Myocyte (in vitro differentiated cells): ENCODE data around the gene MFSD2A. TPM values are rescaled to one million over a fixed set of nuclear protein-coding genes. Genes with fewer than 3 reads are reported as not detected.
"Not testable (repeated sequence)": the region's sequence is repeated elsewhere in the genome, so short reads cannot be mapped to it uniquely, and the experiment has no call there.

Experiments used
- DNase-seq: peaks from one replicate; pipeline ENCODE4 v3.0.0-alpha.2; 2012; ENCODE audit warnings: low read depth
- total RNA-seq: library from RNA; depleted of rRNA; stranded (reverse); fragments of >200 nt; gene quantifications from 2 replicates; pipeline ENCODE4 v1.2.3, GENCODE V29; 2014

Gene MFSD2A
- total RNA-seq, 1 donor from 2014 or later = 16.4 TPM

DNA sequence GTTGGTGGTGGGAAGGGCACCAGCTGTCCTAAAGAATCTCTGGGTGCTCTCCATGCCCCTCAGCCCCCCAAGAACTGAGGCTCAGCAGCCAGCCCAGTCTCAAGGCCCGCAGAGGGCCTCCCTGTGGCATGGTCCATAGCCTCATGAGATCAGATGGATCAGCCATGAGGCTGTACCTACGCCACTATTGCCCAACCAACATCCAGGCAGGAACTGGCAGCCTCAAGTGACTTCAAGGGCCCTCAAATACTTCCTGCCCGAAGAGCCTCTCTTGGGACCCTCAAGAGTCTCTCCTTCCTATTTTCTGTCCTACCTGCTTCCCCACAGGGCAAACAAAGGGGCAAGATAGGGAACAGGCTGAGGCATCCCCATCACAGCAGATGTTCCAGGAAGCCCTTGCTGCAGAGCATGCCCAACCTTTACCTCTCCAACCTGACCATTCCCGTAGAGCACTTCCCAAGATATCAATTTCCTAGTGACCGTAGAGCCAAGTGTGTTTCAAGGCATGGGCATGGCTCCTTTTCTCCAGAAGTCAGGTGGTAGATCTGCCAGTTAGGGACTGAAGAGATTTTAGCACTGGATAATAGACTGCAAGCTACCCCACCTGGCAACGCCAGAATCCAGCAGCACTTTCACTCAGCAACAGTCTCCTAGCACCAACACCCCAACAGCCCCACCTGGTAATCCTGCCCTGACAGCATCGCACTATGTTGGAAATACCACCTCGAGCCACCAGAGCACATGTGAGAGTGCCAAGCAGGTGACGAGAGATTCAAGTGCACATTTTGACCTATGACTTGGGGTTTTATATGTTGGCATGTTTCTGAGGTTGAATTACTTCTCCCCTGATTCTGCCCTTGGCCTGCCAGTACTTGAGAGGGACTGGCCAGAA lies 13.7 kb upstream of the MFSD2A start:
- DNase-seq = no peak

- DNase-seq = no peak
Measured at GRCh38 chr1:39943471-39944290, 11.3 kb upstream of the MFSD2A start.

DNA sequence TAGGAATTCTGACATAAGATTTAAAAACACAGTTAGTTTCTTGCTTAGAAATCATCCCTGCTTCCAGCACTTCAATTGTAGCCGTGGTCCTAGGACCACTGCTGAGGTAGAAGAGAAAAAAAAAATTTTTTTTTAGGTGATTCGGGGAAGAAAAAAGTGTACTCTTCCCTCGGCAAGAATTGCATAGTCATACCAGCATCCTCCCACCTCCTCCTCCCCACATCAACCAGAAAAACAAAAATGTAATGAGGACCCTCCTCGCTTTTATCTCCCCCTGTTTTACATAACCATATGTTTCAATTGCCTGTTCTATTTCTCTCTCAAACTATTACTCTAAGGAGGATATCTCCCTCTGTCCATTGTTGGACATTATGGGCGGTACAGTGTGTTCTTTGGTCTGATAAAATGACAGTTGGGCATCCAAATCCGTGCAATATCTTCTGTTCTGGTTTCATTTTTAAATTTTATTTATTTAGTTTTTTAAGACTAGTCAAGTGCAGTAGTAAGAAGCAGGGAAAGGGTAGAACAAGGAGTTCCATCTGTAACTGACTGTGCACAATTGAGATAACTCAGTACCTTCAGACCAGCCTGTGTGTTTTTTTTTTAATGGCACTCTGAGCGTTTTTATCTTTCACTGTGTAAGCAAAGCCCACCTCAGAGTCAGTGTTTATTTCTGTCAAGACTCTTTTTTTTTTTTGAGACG lies 10.4 kb upstream of the MFSD2A start:
- no peak for DNase-seq

DNA sequence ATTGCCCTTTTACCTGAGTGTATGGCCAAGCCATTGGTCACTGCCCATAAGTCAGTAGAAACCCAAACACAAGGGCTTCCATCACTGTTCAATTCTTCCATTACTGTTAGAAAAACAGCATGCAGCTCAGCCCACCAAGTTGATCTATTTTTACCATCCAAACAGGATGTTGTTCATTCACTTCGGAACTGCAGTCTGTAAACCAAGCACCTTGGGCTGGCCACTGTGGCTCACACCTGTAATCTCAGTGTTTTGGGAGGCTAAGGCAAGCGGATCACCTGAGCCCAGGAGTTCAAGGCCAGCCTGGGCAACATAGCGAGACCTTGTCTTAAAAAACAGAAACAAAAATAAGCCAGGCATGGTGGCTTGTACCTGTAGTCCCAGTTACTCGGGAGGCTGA lies 8.7 kb upstream of the MFSD2A start:
- DNase-seq = no peak

DNA sequence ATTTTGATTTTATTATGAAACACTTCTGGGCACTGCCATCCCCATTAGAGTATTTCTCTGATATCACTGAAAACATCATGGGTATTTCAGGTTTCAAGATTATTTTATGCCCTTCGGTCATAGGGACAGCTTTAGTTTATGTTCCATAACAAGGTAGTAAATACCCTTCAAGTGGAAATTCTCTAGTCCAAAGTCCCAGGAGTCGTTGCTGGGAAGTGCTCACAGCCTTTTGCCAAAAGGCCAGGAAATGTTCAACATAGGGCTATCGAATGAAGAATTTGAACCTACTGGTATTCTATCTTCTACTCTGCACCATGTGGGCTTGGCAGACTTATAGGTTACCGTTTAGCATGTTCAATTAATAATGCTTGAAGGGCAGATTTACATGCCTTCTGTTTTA lies 7.7 kb upstream of the MFSD2A start:
- DNase-seq = no peak

- no peak for DNase-seq
Measured at GRCh38 chr1:39949891-39950290, 5.1 kb upstream of the MFSD2A start.

GRCh38 chr1:39951926-39952325 lies 3.0 kb upstream of the MFSD2A start:
- no peak for DNase-seq

DNA sequence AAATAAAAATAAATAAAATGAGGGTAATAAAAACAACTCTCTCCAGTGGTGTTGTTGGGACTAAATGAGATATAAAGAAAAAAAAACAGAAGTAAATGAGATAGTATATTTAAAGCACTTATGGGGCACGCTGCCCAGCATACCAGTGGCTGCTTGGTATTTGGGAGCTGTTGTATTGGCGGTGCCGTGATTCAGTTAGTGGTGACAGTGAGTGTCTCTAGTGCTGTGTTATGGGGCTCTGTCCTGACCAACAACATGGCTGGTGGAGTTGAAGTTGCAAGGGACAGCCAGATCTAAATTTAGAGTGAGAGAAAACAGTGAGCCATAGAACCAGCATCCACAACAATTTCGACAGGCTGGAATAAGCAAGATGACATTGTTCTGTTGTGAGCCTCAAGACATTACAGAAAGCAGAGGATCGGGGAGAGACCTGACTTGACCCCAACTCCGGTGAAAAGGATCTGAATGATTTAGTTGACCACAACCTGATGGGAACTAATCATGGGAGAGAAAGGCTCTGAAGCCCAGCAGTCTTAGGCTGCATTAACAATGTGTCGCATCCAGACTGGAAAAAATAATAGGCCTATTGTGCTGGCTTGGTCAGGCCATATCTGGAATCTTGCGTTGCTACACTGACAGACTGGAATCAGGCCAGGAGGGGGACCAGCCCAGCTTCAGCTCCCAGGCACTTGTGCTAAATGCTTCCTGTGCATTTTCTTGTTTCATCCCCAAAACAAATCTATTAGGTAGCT lies 2.4 kb upstream of the MFSD2A start:
- peak; percentile 94 for DNase-seq

DNA sequence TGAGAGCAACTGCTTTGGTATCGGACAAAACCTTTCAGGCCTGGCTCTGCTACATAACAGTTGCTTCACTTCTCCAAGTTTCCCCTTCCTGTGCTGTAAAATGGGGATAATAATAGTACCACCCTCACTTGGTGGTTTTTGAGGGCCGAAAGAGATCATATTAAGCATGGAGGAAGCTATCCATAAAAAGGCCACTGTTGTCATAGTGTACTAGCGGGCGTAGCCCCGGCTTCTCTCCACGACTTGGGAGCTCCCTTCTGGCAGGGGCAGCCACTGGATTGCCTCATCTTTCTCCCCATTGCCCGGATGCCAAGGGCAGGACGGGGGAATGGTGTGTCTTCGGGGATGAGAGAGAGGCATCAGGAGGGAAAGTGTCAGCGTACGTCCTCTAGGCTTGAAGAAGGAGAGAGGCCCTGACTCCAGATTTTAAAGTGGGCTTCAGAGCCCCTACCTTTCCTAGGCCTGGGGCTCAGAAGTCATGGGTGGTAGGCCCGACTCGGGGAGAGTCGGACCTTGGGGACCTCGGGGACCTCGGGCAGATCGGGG lies 548 bp upstream of the MFSD2A start:
- peak; percentile 83 for DNase-seq

DNA sequence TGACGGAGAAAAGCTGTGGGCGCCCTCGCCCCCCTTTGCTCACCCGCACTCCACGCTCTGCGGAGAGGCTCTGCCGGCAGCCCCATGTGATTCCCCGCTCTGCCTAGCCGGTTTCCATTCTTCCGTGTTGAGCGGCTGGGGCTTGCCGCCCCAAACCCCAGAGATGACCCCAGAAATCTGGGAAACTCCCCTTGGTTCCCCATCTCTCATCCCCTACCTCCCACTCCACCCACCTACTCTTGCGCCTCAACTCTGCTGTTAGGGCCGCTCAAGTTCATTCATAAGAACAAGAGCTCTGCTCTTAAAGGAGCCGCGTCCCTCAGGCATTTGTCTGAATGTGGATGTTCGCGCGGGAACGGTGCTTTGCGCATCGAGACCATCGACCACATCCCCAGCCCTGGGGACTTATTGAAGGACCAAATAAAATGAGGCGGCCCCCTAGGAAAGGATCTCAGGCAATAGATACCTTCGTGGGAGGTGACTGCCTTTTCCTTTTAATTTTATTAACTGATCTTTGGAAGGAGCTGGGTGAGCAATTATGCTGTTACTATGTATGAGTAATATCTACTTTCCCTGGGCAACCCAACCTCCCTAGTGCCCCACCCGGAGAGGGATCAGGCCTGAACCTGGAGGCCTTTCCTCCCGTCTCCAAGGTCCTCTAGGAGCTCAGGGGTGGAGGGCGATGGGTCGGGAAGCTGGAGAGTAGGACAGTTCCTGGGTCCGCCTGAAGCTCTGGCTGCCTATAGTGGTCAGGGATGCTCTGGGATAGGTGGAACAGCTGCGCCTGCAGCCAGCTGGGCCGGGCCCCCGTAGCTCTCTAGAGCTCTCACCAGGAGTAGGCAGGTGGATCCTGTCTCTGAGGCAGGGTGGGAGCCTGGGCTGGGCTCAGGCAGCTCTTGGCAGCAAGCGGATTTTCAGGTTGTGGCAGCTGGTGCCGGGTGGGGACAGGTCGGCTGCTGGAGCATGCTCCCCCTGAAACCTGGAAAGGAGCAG lies 898 bp downstream of the MFSD2A start:
- peak; percentile 47 for DNase-seq

GRCh38 chr1:39957299-39958015 lies 2.5 kb downstream of the MFSD2A start:
- peak; percentile 59 for DNase-seq

DNA sequence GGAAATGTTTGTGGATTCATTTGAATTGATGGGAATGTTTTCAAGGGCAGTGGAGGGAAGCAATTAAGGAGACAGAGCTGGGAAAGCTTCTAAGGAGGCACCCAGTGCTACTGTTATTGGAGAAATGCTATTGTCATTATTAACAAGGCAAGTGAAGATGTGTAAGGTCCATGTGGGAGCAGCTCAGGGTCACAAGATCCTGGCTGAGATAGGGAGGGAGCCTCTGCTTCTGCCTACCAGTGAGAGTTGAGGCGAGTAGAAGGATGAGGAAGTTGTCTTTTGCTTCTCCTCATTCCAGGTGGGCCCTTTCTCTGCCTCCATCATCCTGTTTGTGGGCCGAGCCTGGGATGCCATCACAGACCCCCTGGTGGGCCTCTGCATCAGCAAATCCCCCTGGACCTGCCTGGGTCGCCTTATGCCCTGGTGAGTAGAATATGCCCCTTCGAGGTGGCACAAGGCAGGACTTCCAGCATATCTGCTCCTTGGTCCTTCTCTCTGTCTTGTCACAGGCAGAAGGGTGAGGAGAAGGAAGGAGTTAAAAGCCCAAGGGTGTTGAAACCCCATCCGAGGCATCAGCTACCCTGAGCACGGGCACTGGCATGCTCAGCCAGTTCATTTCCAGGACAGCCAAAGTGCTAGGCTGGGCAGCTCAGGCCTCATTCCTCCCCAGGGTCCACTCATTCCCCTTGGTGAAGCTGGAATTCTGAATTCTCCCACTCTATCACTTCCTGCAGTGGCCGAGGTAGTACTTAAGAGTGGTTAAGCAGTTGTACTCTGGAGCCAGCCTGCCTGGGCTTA lies 3.7 kb downstream of the MFSD2A start:
- no peak for DNase-seq

GRCh38 chr1:39959651-39960333 lies 4.8 kb downstream of the MFSD2A start:
- DNase-seq = no peak

DNA sequence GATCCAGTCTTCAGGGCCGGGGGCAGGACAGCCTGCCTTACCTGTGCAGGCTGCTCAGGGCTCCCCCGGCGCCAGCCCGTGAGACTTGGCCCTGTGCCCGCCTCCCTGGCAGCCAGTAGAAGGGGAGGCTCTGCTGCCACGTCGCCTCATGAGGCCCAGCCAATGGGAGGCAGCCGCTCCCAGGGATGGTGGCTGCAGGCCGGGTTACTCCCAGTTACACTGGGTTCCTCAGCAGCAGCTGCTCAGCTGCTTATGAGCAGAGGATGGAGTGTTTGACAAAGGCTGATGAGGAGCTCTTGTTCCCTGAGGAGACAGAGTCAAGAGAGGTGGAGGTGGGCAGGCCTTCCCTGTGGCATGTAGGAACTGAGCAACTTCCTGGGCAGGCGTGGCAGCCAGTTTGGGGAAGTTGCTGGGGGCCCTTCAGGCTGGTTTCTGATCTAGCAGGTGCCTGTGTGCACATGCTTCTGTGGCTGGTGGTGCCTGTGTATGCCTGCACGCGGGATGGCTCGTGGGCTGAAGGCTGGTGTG lies 5.5 kb downstream of the MFSD2A start:
- DNase-seq = peak; percentile 33

- DNase-seq = no peak
Measured at GRCh38 chr1:39962450-39962825, 7.5 kb downstream of the MFSD2A start.

DNA sequence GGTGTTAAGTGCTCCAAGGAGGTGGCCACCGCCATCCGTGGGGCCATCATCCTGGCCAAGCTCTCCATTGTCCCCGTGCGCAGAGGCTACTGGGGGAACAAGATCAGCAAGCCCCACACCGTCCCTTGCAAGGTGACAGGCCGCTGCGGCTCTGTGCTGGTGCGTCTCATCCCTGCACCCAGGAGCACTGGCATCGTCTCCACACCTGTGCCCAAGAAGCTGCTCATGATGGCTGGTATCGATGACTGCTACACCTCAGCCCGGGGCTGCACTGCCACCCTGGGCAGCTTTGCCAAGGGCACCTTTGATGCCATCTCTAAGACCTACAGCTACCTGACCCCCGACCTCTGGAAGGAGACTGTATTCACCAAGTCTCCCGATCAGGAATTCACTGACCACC lies 8.0 kb downstream of the MFSD2A start:
- not testable (repeated sequence) for DNase-seq

- DNase-seq = no peak
Measured at GRCh38 chr1:39964552-39964951, 9.6 kb downstream of the MFSD2A start.
